SK-N-MC (cell line): ENCODE results near the gene SLC39A11.

Source experiments
- DNase-seq: peaks from one replicate; pipeline ENCODE4 v3.0.0-alpha.2; 2011; ENCODE audit warnings: low read depth, low spot score
- H3K27ac ChIP-seq: fragments of 200-600 bp; sonication (generic); 2 replicates; pipeline ENCODE4 v1.5.1; 2016; ENCODE audit warnings: mixed run types
- H3K36me3 ChIP-seq: fragments of 200-600 bp; sonication (generic); 2 replicates; pipeline ENCODE4 v1.6.1; 2017; ENCODE audit warnings: antibody characterized with exemption, low read length, mixed read lengths; ENCODE audit not compliant: insufficient read depth
- H3K4me3 ChIP-seq: fragments of 200-600 bp; sonication (generic); 2 replicates; pipeline ENCODE4 v1.5.1; 2016
- H3K9ac ChIP-seq: fragments of 200-600 bp; sonication (generic); 2 replicates; pipeline ENCODE4 v1.8.0; 2017; ENCODE audit warnings: mixed run types, mixed read lengths; ENCODE audit not compliant: insufficient read length
- H3K9me3 ChIP-seq: fragments of 200-600 bp; sonication (generic); 2 replicates; pipeline ENCODE4 v1.6.1; 2017; ENCODE audit warnings: low read depth, mild to moderate bottlenecking, antibody characterized with exemption, low read length, moderate library complexity, mixed read lengths
- EZH2 ChIP-seq: fragments of 200-600 bp; sonication (generic); IDR thresholded peaks from one replicate; pipeline ENCODE4 v1.6.1; 2017; ENCODE audit warnings: antibody characterized with exemption
- FOXP2 ChIP-seq: optimal IDR thresholded peaks from 2 replicates; pipeline ENCODE3; 2011; ENCODE audit warnings: mild to moderate bottlenecking, moderate library complexity; ENCODE audit not compliant: insufficient read depth; ENCODE audit errors: extremely low read length, control extremely low read depth
- POLR2AphosphoS5 ChIP-seq: IDR thresholded peaks from 2 replicates; pipeline ENCODE4 v1.6.1; 2012; ENCODE audit warnings: mild to moderate bottlenecking, low read depth, low read length, borderline replicate concordance

The SLC39A11 gene

GRCh38 chr17:72684405-72685020 lies 408.0 kb downstream of the SLC39A11 start:
- Histone ChIP-seq H3K27ac (no peak overlapping the region), H3K9ac (no peak overlapping the region)

DNA sequence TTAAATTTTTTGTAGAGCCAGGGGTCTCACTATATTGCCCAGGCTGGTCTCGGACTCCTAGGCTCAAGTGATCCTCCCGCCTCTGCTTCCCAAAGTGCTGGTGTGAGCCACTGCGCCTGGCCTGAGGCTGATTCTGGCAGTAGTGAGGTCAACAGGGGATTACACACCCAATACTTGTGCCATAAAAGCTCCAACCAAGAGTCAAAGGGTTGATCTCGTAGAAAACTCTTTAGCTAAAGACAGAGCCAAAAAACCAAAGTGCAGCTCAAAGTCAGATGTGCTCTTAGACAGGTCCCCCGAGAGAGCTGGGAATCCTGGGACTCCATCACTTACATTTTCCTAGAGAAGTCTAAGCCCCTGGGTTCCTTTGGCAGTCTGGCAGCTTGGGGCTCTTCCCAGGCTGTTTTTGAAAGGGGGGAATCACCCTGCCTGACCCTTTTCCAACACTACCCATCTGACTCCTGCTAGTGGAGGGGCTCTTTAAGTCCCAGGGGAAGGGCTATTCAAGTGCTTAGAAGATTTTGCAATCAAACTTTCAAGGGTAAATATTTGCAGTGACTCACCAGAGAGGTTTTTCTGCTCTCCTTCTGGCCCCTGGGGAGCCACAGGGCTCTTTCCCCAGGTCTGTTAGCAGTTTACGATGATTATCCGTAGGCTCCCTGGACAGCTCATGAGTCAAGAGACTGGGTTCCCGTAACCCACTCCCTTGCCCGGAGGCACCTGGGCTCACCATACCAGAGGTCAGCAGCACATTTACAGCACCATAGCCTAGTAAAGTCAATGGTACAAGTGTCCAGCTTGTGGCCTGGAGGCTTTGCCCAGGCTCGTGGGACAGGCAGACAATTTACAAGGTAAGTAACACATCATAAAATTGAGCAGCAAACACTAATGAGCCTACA lies 408.7 kb downstream of the SLC39A11 start:
- Histone ChIP-seq H3K9me3 (no peaks in the 10 kb centered on the region), H3K36me3 (no peaks in the 10 kb centered on the region), H3K9ac (no peak overlapping the region), H3K4me3 (no peak overlapping the region), H3K27ac (no peak overlapping the region)
- no peak for DNase-seq
- TF ChIP-seq FOXP2 (no peak), POLR2AphosphoS5 (no peak)

More at GRCh38 chr17:72684405-72685020, 408.0 kb downstream of the SLC39A11 start:
- no peak overlapping the region for H3K4me3 ChIP-seq
- TF ChIP-seq EZH2 (no peak), POLR2AphosphoS5 (no peak), FOXP2 (no peak)
- DNase-seq = no peak
- no peaks in the 10 kb centered on the region for H3K36me3 ChIP-seq
- no peaks in the 10 kb centered on the region for H3K9me3 ChIP-seq

GRCh38 chr17:72682605-72683004 lies 409.9 kb downstream of the SLC39A11 start:
- H3K9me3 ChIP-seq = no peaks in the 10 kb centered on the region
- H3K27ac ChIP-seq = no peak overlapping the region
- no peak for DNase-seq
- H3K36me3 ChIP-seq = no peaks in the 10 kb centered on the region
- H3K9ac ChIP-seq = no peak overlapping the region
- H3K4me3 ChIP-seq = no peak overlapping the region
- no peak for TF ChIP-seq EZH2
- TF ChIP-seq FOXP2 = no peak
- TF ChIP-seq POLR2AphosphoS5 = no peak

GRCh38 chr17:72681844-72682243 lies 410.6 kb downstream of the SLC39A11 start:
- Histone ChIP-seq H3K9me3 (no peaks in the 10 kb centered on the region), H3K36me3 (no peaks in the 10 kb centered on the region), H3K27ac (no peak overlapping the region), H3K4me3 (no peak overlapping the region), H3K9ac (no peak overlapping the region)
- TF ChIP-seq EZH2 = no peak
- TF ChIP-seq FOXP2 = no peak
- no peak for TF ChIP-seq POLR2AphosphoS5
- no peak for DNase-seq

GRCh38 chr17:72677714-72678390 lies 414.6 kb downstream of the SLC39A11 start:
- H3K9ac ChIP-seq = no peak overlapping the region
- no peak overlapping the region for H3K27ac ChIP-seq

DNA sequence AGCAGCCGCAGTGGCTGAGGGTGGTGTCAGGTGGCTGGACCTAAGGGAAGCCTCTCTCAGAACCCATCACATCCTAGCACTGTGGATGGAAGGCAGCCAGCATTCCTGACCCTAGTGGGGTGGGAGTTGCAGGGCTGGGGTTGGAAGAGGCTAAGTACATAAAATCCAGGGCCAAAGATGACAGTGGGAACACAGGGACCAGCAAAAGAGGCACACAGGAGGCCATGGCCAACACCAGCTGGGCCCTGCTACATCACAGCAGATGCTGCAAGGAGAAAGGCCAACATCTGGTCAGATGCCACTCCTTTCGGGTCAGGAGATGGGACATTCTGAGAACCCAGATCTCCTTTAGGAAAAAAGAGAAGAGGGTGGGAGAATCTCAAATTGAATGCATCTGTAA lies 415.4 kb downstream of the SLC39A11 start:
- H3K9ac ChIP-seq = no peak overlapping the region
- DNase-seq = no peak
- H3K9me3 ChIP-seq = no peaks in the 10 kb centered on the region
- TF ChIP-seq FOXP2 = no peak
- TF ChIP-seq EZH2 = no peak
- no peak for TF ChIP-seq POLR2AphosphoS5
- no peaks in the 10 kb centered on the region for H3K36me3 ChIP-seq
- no peak overlapping the region for H3K27ac ChIP-seq
- no peak overlapping the region for H3K4me3 ChIP-seq

More at GRCh38 chr17:72677714-72678390, 414.6 kb downstream of the SLC39A11 start:
- no peaks in the 10 kb centered on the region for H3K9me3 ChIP-seq
- no peaks in the 10 kb centered on the region for H3K36me3 ChIP-seq
- TF ChIP-seq POLR2AphosphoS5 (no peak), FOXP2 (no peak)
- H3K4me3 ChIP-seq = no peak overlapping the region
- no peak for DNase-seq

DNA sequence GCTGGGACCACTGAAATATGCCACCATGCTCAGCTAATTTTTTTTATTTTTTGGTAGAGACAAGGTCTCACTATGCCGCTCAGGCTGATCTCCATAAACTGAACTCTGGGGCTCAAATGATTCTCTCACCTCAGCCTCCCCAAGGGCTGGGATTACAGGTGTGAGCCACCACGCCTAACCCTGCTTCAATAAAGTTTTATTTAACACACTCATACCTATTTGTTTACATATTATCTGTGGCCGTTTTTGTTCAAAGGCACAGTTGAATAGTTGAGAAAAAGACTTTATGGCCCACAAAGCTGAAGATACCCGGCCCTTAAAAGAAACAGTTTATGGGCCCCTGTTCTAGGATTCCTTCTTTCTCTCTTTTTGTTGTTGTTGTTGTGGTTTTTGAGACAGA lies 419.8 kb downstream of the SLC39A11 start:
- Histone ChIP-seq H3K36me3 (no peaks in the 10 kb centered on the region), H3K9ac (no peak overlapping the region), H3K9me3 (no peaks in the 10 kb centered on the region), H3K27ac (no peak overlapping the region), H3K4me3 (no peak overlapping the region)
- DNase-seq = no peak
- TF ChIP-seq EZH2 = no peak

GRCh38 chr17:72671016-72671415 lies 421.5 kb downstream of the SLC39A11 start:
- no peak overlapping the region for H3K4me3 ChIP-seq
- DNase-seq = no peak
- no peaks in the 10 kb centered on the region for H3K9me3 ChIP-seq
- no peak overlapping the region for H3K9ac ChIP-seq
- no peak for TF ChIP-seq POLR2AphosphoS5
- H3K27ac ChIP-seq = no peak overlapping the region
- H3K36me3 ChIP-seq = no peaks in the 10 kb centered on the region
